Trophoblast cell (in vitro differentiated cells and primary cell): ENCODE results near the gene WNT7B.

Experiments
- DNase-seq, 2 donors: peaks; one replicate each; pipeline ENCODE4 v3.0.0-alpha.2; 2016
- H2AFZ ChIP-seq: 2 replicates; pipeline ENCODE4 v1.6.1; 2013; ENCODE audit warnings: low read length, moderate library complexity, mild to moderate bottlenecking; ENCODE audit not compliant: insufficient read depth, poor library complexity
- H2AK5ac ChIP-seq: 2 replicates; pipeline ENCODE4 v1.6.1; 2013; ENCODE audit warnings: mild to moderate bottlenecking, low read length
- H2BK120ac ChIP-seq: 2 replicates; pipeline ENCODE4 v1.6.1; 2013; ENCODE audit warnings: low read length, mild to moderate bottlenecking, moderate library complexity; ENCODE audit not compliant: insufficient read depth, poor library complexity
- H2BK12ac ChIP-seq: 2 replicates; pipeline ENCODE4 v1.6.1; 2013; ENCODE audit warnings: mild to moderate bottlenecking, low read length, moderate library complexity
- H2BK5ac ChIP-seq: 2 replicates; pipeline ENCODE4 v1.6.1; 2013; ENCODE audit warnings: low read length, low read depth, moderate library complexity, mild to moderate bottlenecking; ENCODE audit not compliant: poor library complexity
- H3K14ac ChIP-seq: 2 replicates; pipeline ENCODE4 v1.6.1; 2013; ENCODE audit warnings: mild to moderate bottlenecking, low read length
- H3K18ac ChIP-seq: 2 replicates; pipeline ENCODE4 v1.6.1; 2013; ENCODE audit warnings: mild to moderate bottlenecking, low read length
- H3K23ac ChIP-seq: 2 replicates; pipeline ENCODE4 v1.6.1; 2013; ENCODE audit warnings: low read length
- H3K27ac ChIP-seq: 2 replicates; pipeline ENCODE4 v1.5.1; 2013; ENCODE audit warnings: low read depth, mild to moderate bottlenecking, inconsistent platforms, low read length, moderate library complexity
- H3K27me3 ChIP-seq: 2 replicates; pipeline ENCODE4 v1.6.1; 2013; ENCODE audit warnings: inconsistent platforms, mild to moderate bottlenecking, low read length, moderate library complexity; ENCODE audit not compliant: insufficient read depth
- H3K36me3 ChIP-seq, 2 experiments: 1 replicate in 1 of 2; 2 replicates in 1 of 2; pipeline ENCODE4 v1.6.1; 2013; ENCODE audit warnings: low read length in 2 of 2, mild to moderate bottlenecking in 2 of 2, moderate library complexity in 1 of 2; ENCODE audit not compliant: insufficient read depth in 2 of 2, control insufficient read depth in 1 of 2
- H3K4ac ChIP-seq: 2 replicates; pipeline ENCODE4 v1.6.1; 2013; ENCODE audit warnings: low read depth, mild to moderate bottlenecking, low read length, moderate library complexity
- H3K4me1 ChIP-seq, 2 experiments: 1 replicate in 1 of 2; 2 replicates in 1 of 2; pipeline ENCODE4 v1.6.1; 2013; ENCODE audit warnings: low read length in 2 of 2, mild to moderate bottlenecking in 2 of 2, moderate library complexity in 1 of 2; ENCODE audit not compliant: insufficient read depth in 2 of 2, control insufficient read depth in 1 of 2
- H3K4me2 ChIP-seq: 2 replicates; pipeline ENCODE4 v1.6.1; 2013; ENCODE audit warnings: inconsistent platforms, mild to moderate bottlenecking, low read length, moderate library complexity
- H3K4me3 ChIP-seq: 2 replicates; pipeline ENCODE4 v1.5.1; 2013; ENCODE audit warnings: mild to moderate bottlenecking, low read depth, low read length, inconsistent platforms
- H3K79me1 ChIP-seq: one replicate; pipeline ENCODE4 v1.6.1; 2013; ENCODE audit warnings: low read length
- H3K79me2 ChIP-seq: 2 replicates; pipeline ENCODE4 v1.6.1; 2013; ENCODE audit warnings: low read length, mild to moderate bottlenecking; ENCODE audit not compliant: control insufficient read depth, insufficient read depth, poor library complexity
- H3K9ac ChIP-seq: 2 replicates; pipeline ENCODE4 v1.6.1; 2013; ENCODE audit warnings: mild to moderate bottlenecking, low read length
- H3K9me3 ChIP-seq: 2 replicates; pipeline ENCODE4 v1.6.1; 2013; ENCODE audit warnings: low read depth, mild to moderate bottlenecking, control low read depth, inconsistent platforms, low read length; ENCODE audit not compliant: insufficient read depth
- H4K12ac ChIP-seq: 2 replicates; pipeline ENCODE4 v1.6.1; 2013; ENCODE audit warnings: low read depth, mild to moderate bottlenecking, low read length, moderate library complexity
- H4K8ac ChIP-seq: 2 replicates; pipeline ENCODE4 v1.6.1; 2013; ENCODE audit warnings: low read depth, mild to moderate bottlenecking, low read length, moderate library complexity
- H4K91ac ChIP-seq: one replicate; pipeline ENCODE4 v1.6.1; 2013; ENCODE audit warnings: low read depth, mild to moderate bottlenecking, low read length, moderate library complexity
- WGBS: extraction: QIAGEN DNeasy Blood & Tissue Kit; methylation state at CpG from one replicate; pipeline ENCODE4 v1.1.7; 2013; ENCODE audit warnings: missing lambda C conversion rate; ENCODE audit not compliant: insufficient read length, insufficient coverage; ENCODE audit errors: extremely low coverage; 5-methylcytosine and 5-hydroxymethylcytosine counted together

The WNT7B gene

DNA sequence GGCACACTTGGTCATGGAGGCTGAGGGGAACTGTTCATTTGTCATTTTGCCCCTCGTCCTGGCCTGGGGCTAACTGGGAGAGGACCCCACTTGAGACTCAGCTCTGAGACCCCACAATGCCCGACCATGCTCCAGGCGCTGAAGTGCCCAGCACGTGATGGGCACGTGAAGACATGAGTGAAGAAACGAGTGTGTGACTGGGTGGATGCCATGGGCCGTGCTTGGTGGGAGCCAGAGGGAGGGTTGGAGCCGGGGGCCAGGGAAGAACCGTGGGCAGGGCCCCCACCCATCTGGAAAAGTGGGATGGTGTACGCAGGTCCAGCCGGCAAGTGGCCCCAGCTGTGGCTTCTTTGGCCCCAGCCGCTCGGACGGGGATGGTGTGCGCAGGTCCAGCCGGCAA is 61.1 kb downstream of the WNT7B start:
- no peak overlapping the region for H3K14ac ChIP-seq
- H3K9ac ChIP-seq, result no peak overlapping the region
- no peak overlapping the region for H4K12ac ChIP-seq
- no peaks in the 10 kb centered on the region for H3K79me1 ChIP-seq
- H4K91ac ChIP-seq, result no peak overlapping the region
- no peak overlapping the region for H3K4ac ChIP-seq
- H2BK5ac ChIP-seq, result no peak overlapping the region
- no peak overlapping the region for H3K4me2 ChIP-seq
- H3K9me3 ChIP-seq, result peaks cover 8% of the 10 kb centered on the region
- no peaks in the 10 kb centered on the region for H3K27me3 ChIP-seq
- H3K18ac ChIP-seq, result no peak overlapping the region
- no peak overlapping the region for H2AK5ac ChIP-seq
- H2BK12ac ChIP-seq, result no peak overlapping the region
- no peaks in the 10 kb centered on the region for H3K36me3 ChIP-seq
- H2BK120ac ChIP-seq, result no peak overlapping the region
- no CpG with 5 or more reads among the region's 16 CpGs for WGBS
- H3K23ac ChIP-seq, result no peak overlapping the region
- no peaks in the 10 kb centered on the region for H3K79me2 ChIP-seq
- no peak overlapping the region for H4K8ac ChIP-seq
- H2AFZ ChIP-seq, result no peak overlapping the region
- no peak overlapping the region for H3K4me3 ChIP-seq
- DNase-seq, result no peak
- no peak overlapping the region for H3K27ac ChIP-seq
- no peaks in the 10 kb centered on the region for H3K4me1 ChIP-seq

DNA sequence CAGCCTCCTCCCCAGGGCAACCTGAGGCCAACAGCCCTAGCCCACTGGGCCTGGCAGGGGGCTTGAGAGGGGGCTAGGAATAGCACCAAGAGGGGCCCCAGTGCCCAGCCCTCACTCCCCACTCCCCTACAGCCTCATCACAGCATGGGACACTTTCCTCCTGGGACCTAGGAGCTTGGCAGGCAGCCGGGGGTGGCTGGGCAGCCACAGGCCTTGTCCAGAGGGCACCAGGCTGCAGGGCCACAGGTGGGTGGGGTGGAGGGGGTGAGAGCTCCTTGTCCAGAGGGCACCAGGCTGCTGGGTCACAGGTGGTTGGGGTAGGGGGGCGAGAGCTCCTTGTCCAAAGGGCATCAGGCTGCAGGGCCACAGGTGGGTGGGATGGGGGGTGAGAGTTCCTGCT is 61.8 kb downstream of the WNT7B start:
- no peak overlapping the region for H3K27ac ChIP-seq
- no peak overlapping the region for H3K4me3 ChIP-seq
- no peak overlapping the region for H2BK120ac ChIP-seq
- H3K4me2 ChIP-seq, result no peak overlapping the region
- no peak for DNase-seq
- H3K79me1 ChIP-seq, result no peaks in the 10 kb centered on the region
- H3K27me3 ChIP-seq, result no peaks in the 10 kb centered on the region
- no peak overlapping the region for H2AFZ ChIP-seq
- H3K14ac ChIP-seq, result no peak overlapping the region
- no peaks in the 10 kb centered on the region for H3K4me1 ChIP-seq
- peaks cover 8% of the 10 kb centered on the region for H3K9me3 ChIP-seq
- no peak overlapping the region for H2AK5ac ChIP-seq
- no peak overlapping the region for H3K23ac ChIP-seq
- no peak overlapping the region for H2BK5ac ChIP-seq
- no peak overlapping the region for H4K91ac ChIP-seq
- no peaks in the 10 kb centered on the region for H3K36me3 ChIP-seq
- no peak overlapping the region for H4K12ac ChIP-seq
- H3K79me2 ChIP-seq, result no peaks in the 10 kb centered on the region
- H3K4ac ChIP-seq, result no peak overlapping the region
- H2BK12ac ChIP-seq, result no peak overlapping the region
- no peak overlapping the region for H4K8ac ChIP-seq
- WGBS, result no CpG with 5 or more reads among the region's 2 CpGs
- no peak overlapping the region for H3K18ac ChIP-seq
- H3K9ac ChIP-seq, result no peak overlapping the region

DNA sequence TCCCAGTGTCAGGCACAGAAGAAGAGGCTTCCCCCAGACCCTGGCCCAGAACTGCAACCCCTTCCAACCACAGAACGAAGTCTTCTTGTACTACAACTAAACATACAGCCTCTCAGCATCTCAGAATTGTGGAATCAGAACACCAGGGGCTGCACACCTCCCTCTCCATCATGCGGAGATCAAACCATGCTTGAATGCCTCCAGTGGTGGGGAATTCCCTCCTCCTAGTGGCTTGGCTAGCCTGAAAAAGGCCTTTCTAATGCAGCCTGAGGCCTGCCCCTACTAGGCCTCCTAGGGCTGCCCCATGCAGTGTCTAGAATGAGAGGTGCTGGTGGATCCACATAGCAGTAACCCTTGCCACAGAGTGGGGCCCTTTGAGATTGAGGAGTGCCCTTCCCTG is 62.7 kb downstream of the WNT7B start:
- Histone ChIP-seq H3K4me1 (no peaks in the 10 kb centered on the region), H3K18ac (no peak overlapping the region), H3K27ac (no peak overlapping the region), H3K4me3 (no peak overlapping the region), H2AFZ (no peak overlapping the region), H4K12ac (no peak overlapping the region), H3K4me2 (no peak overlapping the region), H3K79me1 (no peaks in the 10 kb centered on the region), H3K79me2 (no peaks in the 10 kb centered on the region), H3K36me3 (no peaks in the 10 kb centered on the region), H2BK120ac (no peak overlapping the region), H3K9ac (no peak overlapping the region), H4K8ac (no peak overlapping the region), H3K9me3 (peaks cover 8% of the 10 kb centered on the region), H2AK5ac (no peak overlapping the region), H2BK12ac (no peak overlapping the region), H3K27me3 (no peaks in the 10 kb centered on the region), H3K14ac (no peak overlapping the region), H2BK5ac (no peak overlapping the region), H3K4ac (no peak overlapping the region), H3K23ac (no peak overlapping the region), H4K91ac (no peak overlapping the region)
- no CpG with 5 or more reads among the region's 2 CpGs for WGBS
- DNase-seq, result no peak

DNA sequence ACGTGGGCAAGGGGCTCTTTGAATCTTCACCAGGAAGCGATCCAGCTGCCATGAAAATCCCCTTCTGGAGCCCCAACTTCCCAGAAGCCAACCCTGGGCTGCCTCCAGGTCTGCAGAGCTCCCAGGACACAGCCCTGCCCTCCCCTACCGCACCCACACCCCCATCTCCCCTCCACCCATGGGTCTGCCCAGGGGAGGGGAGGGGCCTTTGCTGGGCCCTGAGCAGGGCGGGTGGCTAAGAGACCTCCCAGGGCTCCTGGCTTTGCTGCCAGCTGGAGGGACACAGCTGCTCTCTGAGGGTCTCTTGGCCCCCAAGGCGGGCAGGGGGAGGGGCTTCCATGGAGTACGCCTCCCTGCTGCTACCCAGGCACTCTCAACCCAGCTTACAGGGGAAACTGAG is 64.1 kb downstream of the WNT7B start:
- Histone ChIP-seq H4K8ac (no peak overlapping the region), H2BK12ac (no peak overlapping the region), H2AFZ (no peak overlapping the region), H3K79me1 (no peaks in the 10 kb centered on the region), H3K9me3 (peaks cover 8% of the 10 kb centered on the region), H3K4me2 (no peak overlapping the region), H2BK120ac (no peak overlapping the region), H3K27ac (no peak overlapping the region), H3K27me3 (no peaks in the 10 kb centered on the region), H3K14ac (no peak overlapping the region), H2BK5ac (no peak overlapping the region), H4K91ac (no peak overlapping the region), H3K23ac (no peak overlapping the region), H3K9ac (no peak overlapping the region), H3K79me2 (no peaks in the 10 kb centered on the region), H2AK5ac (no peak overlapping the region), H3K18ac (no peak overlapping the region), H3K4me3 (no peak overlapping the region), H4K12ac (no peak overlapping the region), H3K4ac (no peak overlapping the region), H3K4me1 (no peaks in the 10 kb centered on the region), H3K36me3 (no peaks in the 10 kb centered on the region)
- no peak for DNase-seq
- no CpG with 5 or more reads among the region's 6 CpGs for WGBS
